HG03045 (cell line): ENCODE measurements around the gene TPM4.
"Not testable (repeated sequence)": the region's sequence is repeated elsewhere in the genome, so short reads cannot be mapped to it uniquely, and the experiment has no call there.

Source experiments
- ATAC-seq: cut with Tn5 transposase; IDR thresholded peaks from one replicate; pipeline ENCODE4 v1.9.1; 2021; ENCODE audit warnings: mild to moderate bottlenecking, moderate library complexity; ENCODE audit not compliant: unreplicated experiment

The TPM4 gene

GRCh38 chr19:16094360-16095070, 18.2 kb downstream of the TPM4 start:
- no peak for ATAC-seq

DNA sequence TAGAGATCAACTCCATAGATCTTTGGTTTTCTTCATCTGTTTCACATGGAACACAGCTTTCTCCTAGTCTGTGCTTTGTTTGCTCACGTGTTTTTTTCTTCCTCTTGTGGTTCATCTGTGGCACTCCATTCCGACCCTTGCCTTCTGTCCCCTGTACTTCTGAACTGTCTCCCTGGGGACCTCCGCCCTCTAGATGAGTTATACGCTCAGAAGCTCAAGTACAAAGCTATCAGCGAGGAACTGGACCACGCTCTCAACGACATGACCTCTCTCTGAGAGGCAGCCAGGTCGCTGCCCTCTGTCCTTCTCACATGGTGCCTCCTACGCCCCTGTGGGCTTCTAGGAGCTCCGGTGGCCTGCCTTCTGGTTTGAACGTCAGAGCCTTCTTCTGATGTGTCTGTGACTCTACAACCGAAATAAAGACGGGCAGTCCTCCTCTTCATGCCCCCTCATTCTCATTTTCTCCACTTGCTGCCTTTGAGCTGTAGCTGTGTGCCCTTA, 18.8 kb downstream of the TPM4 start:
- no peak for ATAC-seq

- no peak for ATAC-seq
These were observed 20.1 kb downstream of the TPM4 start for GRCh38 chr19:16096280-16096855.

- no peak for ATAC-seq
These were observed 22.1 kb downstream of the TPM4 start for GRCh38 chr19:16098416-16098768.

DNA sequence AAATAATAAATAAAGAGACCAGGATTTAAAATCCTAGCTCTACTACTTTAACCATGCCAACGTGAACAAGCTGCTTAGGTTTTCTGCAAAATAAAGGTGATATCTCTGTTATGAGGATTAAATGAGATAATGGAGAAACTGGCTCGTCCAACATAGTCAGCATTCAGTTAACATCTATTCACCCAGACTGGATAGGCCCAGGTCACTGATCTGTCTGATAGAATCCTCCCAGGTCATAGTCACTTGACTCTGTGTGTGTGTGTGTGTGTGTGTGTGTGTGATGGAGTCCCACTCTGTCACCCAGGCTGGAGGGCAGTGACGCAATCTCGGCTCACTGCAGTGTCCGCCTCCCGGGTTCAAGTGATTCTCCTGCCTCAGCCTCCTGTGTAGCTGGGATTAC, 22.5 kb downstream of the TPM4 start:
- ATAC-seq: no peak

GRCh38 chr19:16099314-16099965, 23.1 kb downstream of the TPM4 start:
- not testable (repeated sequence) for ATAC-seq

DNA sequence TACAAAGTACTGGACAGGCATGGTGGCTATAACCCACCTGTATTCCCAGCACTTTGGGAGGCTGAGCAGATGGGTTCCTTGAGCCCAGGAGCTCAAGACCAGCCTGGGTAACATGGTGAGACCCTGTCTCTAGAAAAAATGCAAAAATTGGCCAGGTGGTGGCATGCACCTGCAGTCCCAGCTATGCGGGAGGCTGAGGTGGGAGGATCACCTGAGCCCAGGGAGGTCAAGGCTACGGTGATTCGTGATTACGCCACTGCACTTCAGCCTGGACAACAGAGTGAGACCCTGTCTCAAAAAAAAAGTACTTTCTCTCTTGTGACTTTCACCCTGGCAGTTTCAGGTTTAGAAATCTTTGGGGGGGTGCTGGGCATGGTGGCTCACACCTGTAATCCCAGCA, 24.2 kb downstream of the TPM4 start:
- ATAC-seq: no peak

GRCh38 chr19:16104722-16105121, 28.4 kb downstream of the TPM4 start:
- ATAC-seq: no peak

GRCh38 chr19:16106121-16106520, 29.8 kb downstream of the TPM4 start:
- no peak for ATAC-seq

DNA sequence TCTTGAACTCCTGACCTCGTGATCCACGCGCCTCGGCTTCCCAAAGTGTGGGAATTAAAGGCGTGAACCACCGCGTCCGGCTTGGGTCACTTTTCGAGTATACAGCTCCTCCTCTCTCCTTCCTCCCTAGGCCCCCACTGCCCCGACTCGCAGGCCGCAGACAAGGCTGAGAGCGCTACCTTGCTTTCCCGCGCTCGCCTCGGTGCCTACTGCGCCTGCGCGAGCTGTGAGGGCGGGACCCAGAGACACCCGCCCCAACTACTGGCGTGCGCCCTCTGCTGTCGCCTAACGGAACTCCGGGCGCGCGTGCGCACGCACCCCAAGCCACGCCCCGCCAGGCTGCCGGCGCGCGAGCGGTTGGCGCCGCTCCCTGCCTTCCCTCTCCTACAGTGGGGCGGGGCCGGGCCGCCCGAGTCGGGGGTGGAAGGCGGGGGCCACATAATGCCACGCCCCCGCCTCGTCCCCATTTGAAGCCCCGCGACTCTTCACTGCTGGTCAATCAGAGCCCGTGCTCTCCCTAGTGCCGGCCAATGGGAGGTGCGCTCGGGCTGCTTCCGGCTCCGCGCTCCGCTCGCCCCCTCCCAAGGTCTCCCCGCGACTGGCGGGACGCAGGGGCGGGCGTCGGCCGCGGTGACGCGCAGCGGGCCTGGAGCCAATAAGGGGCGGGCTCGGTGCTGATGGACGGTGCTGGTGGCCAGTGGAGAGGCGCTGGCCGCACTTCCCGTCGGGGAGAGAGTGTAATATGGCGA, 35.0 kb downstream of the TPM4 start, which contains the start of gene RAB8A:
Gene RAB8A, plus strand, starts transcription at position 730 of the 749 bp plus-strand sequence. Its CDS starts 13 bp downstream, at position 743.
- peak; percentile 92 for ATAC-seq

DNA sequence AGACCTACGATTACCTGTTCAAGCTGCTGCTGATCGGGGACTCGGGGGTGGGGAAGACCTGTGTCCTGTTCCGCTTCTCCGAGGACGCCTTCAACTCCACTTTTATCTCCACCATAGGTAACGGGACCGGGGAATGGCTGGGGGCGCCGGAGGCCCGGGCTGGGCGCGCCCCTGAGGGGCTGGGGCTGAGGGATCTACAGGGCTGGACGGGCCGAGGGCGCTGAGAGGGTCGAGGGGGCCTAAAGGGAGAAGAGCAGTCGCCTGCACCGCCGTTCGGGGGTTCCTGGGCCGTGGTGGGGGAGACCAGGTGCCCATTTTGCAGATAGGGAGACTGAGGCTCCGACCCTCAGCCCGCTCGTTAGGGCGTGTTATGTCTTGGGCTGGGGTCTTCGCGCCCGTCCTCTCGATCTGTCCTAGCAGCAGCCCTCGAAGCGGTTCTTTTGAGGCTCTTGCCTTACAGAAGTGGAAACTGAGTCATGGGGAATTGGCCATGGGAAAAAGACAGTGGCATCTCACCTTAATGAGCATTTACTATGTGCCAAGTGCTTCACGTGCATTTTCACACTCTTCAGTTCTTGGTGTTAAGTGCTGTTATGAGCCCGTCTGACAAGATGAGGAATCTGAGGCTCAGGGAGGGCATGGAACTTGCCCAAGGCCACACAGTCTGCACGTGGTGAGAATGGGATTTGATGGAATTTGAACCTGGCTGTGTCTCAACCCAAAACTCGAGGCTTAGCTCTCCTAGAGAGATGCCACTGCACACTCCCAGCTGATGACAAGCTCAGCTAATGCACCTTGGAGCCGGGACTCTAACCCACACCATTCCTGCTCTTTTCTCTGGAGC, 35.8 kb downstream of the TPM4 start:
- no peak for ATAC-seq

- ATAC-seq: no peak
These were observed 36.5 kb downstream of the TPM4 start for GRCh38 chr19:16112778-16113177.

- ATAC-seq: no peak
These were observed 37.4 kb downstream of the TPM4 start for GRCh38 chr19:16113727-16114126.

GRCh38 chr19:16115301-16116039, 39.2 kb downstream of the TPM4 start:
- ATAC-seq: no peak

GRCh38 chr19:16116067-16116466, 39.8 kb downstream of the TPM4 start:
- no peak for ATAC-seq

GRCh38 chr19:16117594-16118033, 41.3 kb downstream of the TPM4 start:
- ATAC-seq: no peak

- peak; percentile 65 for ATAC-seq
These were observed 42.3 kb downstream of the TPM4 start for GRCh38 chr19:16118489-16119033.

- peak; percentile 18 for ATAC-seq
These were observed 43.0 kb downstream of the TPM4 start for GRCh38 chr19:16119075-16119857.

DNA sequence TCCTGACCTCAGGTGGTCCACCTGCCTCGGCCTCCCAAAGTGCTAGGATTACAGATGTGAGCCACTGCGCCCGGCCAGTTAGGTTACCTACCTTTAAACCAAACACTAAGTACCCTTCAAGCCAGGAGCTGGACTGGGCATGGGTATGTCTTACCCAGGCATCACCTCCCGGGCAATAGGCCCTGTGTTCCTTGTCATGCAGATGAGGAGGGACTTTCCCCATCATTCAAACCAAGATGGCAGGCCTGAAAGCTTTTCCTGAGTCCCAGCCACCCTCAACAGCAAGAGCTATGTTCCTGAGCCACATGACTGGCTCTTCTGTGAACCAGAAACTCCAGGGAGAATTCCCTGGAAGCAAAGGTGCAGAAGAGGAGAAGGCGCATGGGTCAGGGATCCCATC, 44.8 kb downstream of the TPM4 start:
- no peak for ATAC-seq
